Left ventricle myocardium inferior (tissue), 1 donor: ENCODE measurements around the gene PMP22. TPM values are rescaled to one million over a fixed set of nuclear protein-coding genes. Genes with fewer than 3 reads are reported as not detected.

ENCODE experiments used
- DNase-seq: peaks from one replicate; pipeline ENCODE4 v3.0.0-alpha.2; 2020
- H3K27ac ChIP-seq: fragments of 200-600 bp; replicated peaks from 2 replicates; pipeline ENCODE4 v1.8.0; 2021
- H3K27me3 ChIP-seq: fragments of 200-600 bp; 2 replicates; pipeline ENCODE4 v1.8.0; 2021; ENCODE audit warnings: low read depth
- H3K36me3 ChIP-seq: fragments of 200-600 bp; 2 replicates; pipeline ENCODE4 v1.8.0; 2021
- H3K4me1 ChIP-seq: fragments of 200-600 bp; 2 replicates; pipeline ENCODE4 v1.8.0; 2021
- H3K4me3 ChIP-seq: fragments of 200-600 bp; 2 replicates; pipeline ENCODE4 v1.8.0; 2021; ENCODE audit warnings: mild to moderate bottlenecking, moderate library complexity
- H3K9me3 ChIP-seq: fragments of 200-600 bp; replicated peaks from 2 replicates; pipeline ENCODE4 v1.8.0; 2021
- CTCF ChIP-seq: fragments of 200-600 bp; IDR thresholded peaks from 2 replicates; pipeline ENCODE4 v1.8.0; 2021; ENCODE audit warnings: antibody characterized with exemption, mild to moderate bottlenecking, borderline replicate concordance
- intact Hi-C: fragments of 100-400 bp; cut with micrococcal nuclease; formaldehyde crosslinking; loops from one replicate; pipeline ENCODE4 v1.11.0; 2022
- total RNA-seq: library from RNA; stranded (reverse); fragmentation: NEBNext Ultra II Directional; extraction: Animal tissue kit (Norgen Biotek cat#: 25700); gene quantifications from one replicate; pipeline ENCODE4 v1.2.1, GENCODE V29; 2021
- donor health status: DM: no; HTN: yes; CAD: no; lungs with severe emphysema.

Gene PMP22
- total RNA-seq, 1 donor from 2014 or later: 135 TPM

DNA sequence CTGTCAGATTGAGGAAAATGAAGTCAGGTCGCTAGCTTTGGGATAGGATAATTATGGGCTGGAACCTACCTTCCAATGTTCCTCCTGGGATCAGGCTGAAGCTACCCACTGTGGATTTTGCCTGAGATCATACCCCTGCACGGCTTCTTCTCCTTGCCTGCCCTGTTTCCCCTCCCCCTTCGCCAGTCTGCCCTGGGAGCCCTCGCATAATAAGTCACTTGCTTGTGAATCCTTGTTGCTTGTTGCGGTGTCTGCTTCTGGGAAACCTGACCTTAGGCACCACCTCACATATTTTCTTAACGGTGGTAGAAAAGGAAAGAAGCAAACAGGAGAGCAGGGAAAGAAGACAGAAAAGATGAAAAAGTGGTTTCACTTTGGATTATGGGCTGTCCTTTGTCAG is 13.3 kb upstream of the PMP22 start:
- DNase-seq: no peak
- Histone ChIP-seq H3K27ac (no peak overlapping the region), H3K27me3 (no peaks in the 10 kb centered on the region), H3K4me3 (no peak overlapping the region), H3K9me3 (peaks cover 4% of the 10 kb centered on the region), H3K4me1 (no peaks in the 10 kb centered on the region), H3K36me3 (no peaks in the 10 kb centered on the region)
- intact Hi-C loops: no loop called here
- no peak for TF ChIP-seq CTCF

DNA sequence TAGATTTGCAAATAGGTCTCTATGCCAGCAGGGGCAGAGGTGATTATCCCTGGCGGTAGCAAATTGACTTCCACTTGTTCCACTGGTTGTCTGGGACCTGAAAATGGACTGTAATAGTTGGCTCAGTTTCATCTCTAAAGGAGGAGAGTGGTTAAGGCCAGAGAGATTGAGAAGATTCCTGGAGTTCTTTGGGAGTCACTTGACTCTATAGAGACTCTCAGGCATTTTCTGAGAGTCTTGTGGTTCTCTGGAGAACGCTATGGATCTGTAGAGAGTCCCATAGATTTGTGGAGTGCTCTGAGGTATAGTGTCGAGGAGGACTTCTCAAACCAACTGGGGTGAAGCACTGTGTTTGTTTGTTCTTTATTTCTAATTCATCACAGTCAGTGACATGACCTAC is 8.9 kb upstream of the PMP22 start:
- TF ChIP-seq CTCF: no peak
- no peaks in the 10 kb centered on the region for H3K36me3 ChIP-seq
- H3K4me1 ChIP-seq: peaks cover 17% of the 10 kb centered on the region
- H3K9me3 ChIP-seq: no peaks in the 10 kb centered on the region
- H3K27me3 ChIP-seq: no peaks in the 10 kb centered on the region
- H3K4me3 ChIP-seq: no peak overlapping the region
- intact Hi-C loops: no loop called here
- no peak for DNase-seq
- no peak overlapping the region for H3K27ac ChIP-seq

- Histone ChIP-seq H3K27ac (no peak overlapping the region), H3K27me3 (no peaks in the 10 kb centered on the region), H3K36me3 (no peaks in the 10 kb centered on the region), H3K4me3 (no peak overlapping the region), H3K4me1 (peaks cover 20% of the 10 kb centered on the region), H3K9me3 (no peaks in the 10 kb centered on the region)
- no peak for TF ChIP-seq CTCF
- DNase-seq: no peak
- intact Hi-C loops: no loop called here
Measured at GRCh38 chr17:15273141-15273793, 8.1 kb upstream of the PMP22 start.

DNA sequence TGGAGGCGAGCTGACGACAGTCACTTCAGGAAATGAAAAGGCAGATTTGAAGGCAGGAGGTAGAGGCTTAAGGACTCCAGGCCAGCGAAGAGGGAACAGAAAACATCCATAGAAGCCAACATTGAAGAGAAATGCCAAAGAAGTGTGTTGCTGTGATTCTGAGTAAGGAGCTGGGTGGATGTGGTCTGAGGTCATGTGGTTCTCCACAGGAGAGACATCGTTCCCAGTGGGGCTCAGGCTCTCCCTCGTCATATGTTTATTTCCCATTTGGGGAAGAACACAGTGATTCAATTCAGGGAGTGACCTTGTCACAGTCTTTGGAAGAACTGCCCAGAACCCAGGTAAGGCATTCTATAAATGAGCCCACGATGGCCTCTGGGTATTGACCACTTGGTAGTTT is 6.6 kb upstream of the PMP22 start:
- no peak for DNase-seq
- H3K27ac ChIP-seq: no peak overlapping the region
- no peak overlapping the region for H3K4me3 ChIP-seq
- peaks cover 26% of the 10 kb centered on the region for H3K4me1 ChIP-seq
- no peaks in the 10 kb centered on the region for H3K9me3 ChIP-seq
- no peaks in the 10 kb centered on the region for H3K27me3 ChIP-seq
- intact Hi-C loops: no loop called here
- H3K36me3 ChIP-seq: no peaks in the 10 kb centered on the region
- no peak for TF ChIP-seq CTCF

DNA sequence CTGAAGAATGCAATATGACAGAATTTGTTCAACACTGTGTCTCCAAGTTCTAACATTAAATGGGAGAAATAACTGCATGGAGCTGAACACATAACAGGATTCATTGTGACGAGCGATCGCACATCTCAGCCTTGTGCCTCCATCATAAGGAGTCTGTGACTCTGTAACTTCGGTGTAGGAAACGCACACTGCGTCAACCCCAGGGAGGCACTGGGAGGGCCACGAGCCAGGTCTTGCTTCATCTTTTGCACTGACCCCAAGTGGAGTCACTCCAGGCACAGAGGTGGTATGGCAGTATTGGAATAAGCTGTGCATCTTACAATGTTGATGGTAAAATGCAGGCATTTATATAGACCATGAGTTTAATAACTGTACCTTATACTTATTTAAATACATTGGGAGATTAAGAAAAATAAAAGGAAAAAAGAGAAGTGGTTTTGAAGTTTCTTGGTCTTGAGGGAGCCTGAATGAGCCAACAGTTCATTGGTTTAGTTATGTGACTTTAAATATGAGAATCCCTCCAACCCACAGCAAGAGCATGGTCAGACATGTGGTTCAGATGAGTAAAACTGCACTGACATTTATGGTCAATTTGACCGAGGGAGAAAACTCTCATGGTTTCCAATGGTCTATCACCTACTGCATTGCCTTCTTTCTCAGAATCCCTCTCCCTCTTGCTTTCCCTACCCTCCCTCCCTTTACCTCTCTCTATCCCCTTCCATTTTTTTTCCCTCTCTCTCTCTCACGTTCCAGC is 5.7 kb upstream of the PMP22 start:
- no peaks in the 10 kb centered on the region for H3K36me3 ChIP-seq
- no peaks in the 10 kb centered on the region for H3K9me3 ChIP-seq
- H3K27ac ChIP-seq: peak overlapping the region; percentile 66
- no peak overlapping the region for H3K4me3 ChIP-seq
- peaks cover 30% of the 10 kb centered on the region for H3K4me1 ChIP-seq
- DNase-seq: no peak
- no peaks in the 10 kb centered on the region for H3K27me3 ChIP-seq
- intact Hi-C loops: no loop called here
- no peak for TF ChIP-seq CTCF
